ENCODE data around the gene TM4SF5.

TM4SF5 gene

DNA sequence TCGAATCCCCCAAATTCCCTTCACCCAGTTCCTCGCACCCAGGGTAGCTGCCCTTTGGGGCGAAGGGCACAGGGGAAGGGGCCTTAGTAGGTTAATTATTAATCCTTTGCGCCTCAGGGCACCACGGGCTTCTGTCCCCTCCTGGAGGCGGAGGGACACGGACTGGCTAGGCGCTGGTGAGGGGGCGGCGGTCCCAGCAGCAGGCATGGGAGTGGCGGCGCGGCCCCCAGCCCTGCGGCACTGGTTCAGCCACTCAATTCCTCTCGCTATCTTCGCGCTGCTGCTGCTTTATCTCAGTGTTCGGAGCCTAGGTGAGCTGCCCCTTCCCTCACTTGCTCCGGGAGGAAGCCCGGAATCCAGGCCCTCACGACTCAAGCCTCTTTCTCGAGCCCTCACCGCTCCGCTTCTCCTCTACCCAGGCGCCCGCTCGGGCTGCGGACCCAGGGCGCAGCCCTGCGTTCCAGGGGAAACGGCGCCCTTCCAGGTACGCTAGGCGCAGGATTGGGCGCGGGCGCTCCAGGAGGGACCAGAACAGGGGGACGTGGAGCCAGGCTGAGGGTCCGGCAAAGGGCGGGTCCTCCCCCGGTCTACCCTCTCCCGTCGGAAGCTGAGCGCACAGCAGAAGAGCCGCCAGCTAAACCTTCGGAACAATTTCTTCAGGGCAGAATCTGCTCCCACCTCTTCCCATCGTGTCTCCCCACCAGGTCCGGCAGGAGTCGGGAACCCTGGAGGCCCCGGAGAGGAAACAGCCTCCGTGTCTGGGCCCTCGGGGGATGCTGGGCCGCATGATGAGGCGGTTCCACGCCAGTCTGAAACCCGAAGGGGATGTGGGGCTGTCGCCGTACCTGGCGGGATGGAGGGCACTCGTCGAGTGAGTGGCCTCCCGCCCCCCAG, 17.4 kb downstream of the TM4SF5 start, which contains the start of gene GLTPD2:
GLTPD2 (plus strand) TSS at position 158 of the 894 bp plus-strand sequence; CDS start at position 206, 48 bp downstream.
- no peaks in the 10 kb centered on the region for H3K9me3 Mint-ChIP-seq
- peaks cover 51% of the 10 kb centered on the region for H3K27me3 Mint-ChIP-seq
- peaks cover 13% of the 10 kb centered on the region for H3K36me3 Mint-ChIP-seq (ENCODE audit: low read depth)
- peaks cover 58% of the 10 kb centered on the region for H3K4me1 Mint-ChIP-seq (ENCODE audit: low read depth)
- intact Hi-C loops (cut with micrococcal nuclease) = loop anchor here (5.0 kb wide), 1 partner anchor 57 kb away; the partner anchor contains the start of gene MED11
- peak within 1 kb of the TSS; percentile 94 for H3K27ac Mint-ChIP-seq
- H3K4me3 Mint-ChIP-seq = peak within 1 kb of the TSS; percentile 84

DNA sequence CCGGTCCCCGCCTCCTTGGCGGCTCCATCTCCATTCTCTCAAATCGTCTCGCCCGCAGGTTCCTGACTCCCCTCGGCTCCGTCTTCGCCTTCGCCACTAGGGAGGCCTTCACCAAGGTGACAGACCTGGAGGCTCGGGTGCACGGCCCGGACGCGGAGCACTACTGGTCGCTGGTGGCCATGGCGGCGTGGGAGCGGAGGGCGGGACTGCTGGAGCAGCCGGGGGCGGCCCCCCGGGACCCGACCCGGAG, 17.9 kb downstream of the TM4SF5 start:
- Mint-ChIP-seq H3K27ac (peak overlapping the region; percentile 94), H3K36me3 (ENCODE audit: low read depth) (peaks cover 13% of the 10 kb centered on the region), H3K4me1 (ENCODE audit: low read depth) (peaks cover 58% of the 10 kb centered on the region), H3K27me3 (peaks cover 47% of the 10 kb centered on the region), H3K4me3 (peak overlapping the region; percentile 84), H3K9me3 (no peaks in the 10 kb centered on the region)
- intact Hi-C loops (cut with micrococcal nuclease) = loop anchor here (5.0 kb wide), 1 partner anchor 57 kb away; the partner anchor contains the start of gene MED11

DNA sequence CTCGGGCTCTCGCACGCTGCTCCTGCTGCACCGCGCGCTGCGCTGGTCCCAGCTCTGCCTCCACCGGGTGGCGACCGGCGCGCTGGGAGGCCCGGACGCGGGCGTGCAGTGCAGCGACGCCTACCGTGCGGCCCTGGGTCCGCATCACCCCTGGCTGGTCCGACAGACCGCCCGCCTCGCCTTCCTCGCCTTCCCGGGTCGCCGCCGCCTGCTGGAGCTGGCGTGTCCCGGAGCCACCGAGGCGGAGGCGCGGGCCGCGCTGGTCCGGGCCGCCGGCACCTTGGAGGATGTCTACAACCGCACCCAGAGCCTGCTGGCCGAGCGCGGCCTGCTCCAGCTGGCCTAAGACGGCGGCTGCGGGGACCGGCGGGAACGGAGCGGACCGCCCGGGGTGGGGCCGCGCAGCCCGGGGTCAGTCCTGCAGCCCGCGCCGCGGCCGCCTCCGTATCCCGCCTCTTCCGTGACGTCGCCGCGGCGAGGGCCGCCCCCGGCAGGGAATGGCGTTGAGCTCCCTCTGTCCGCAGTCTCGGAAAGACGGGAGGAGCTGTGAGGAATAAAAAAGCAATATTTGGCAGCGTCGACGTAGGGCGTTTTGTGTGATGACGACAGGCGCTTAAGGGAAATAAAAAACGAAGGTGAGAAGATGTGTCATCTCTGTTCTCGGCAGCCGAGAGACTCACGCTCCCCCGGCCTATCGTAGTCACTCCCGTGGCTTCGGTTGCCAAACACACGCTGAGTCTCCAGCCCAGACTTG, 18.4 kb downstream of the TM4SF5 start:
- no peaks in the 10 kb centered on the region for H3K9me3 Mint-ChIP-seq
- peaks cover 42% of the 10 kb centered on the region for H3K27me3 Mint-ChIP-seq
- peak overlapping the region; percentile 94 for H3K27ac Mint-ChIP-seq
- H3K4me1 Mint-ChIP-seq (ENCODE audit: low read depth) = peaks cover 57% of the 10 kb centered on the region
- H3K4me3 Mint-ChIP-seq = peak overlapping the region; percentile 84
- H3K36me3 Mint-ChIP-seq (ENCODE audit: low read depth) = peaks cover 13% of the 10 kb centered on the region
- intact Hi-C loops (cut with micrococcal nuclease) = loop anchor here (2.0 to 5.0 kb wide), 2 partner anchors 58 to 99 kb away; partner anchors contain the start of gene MED11

DNA sequence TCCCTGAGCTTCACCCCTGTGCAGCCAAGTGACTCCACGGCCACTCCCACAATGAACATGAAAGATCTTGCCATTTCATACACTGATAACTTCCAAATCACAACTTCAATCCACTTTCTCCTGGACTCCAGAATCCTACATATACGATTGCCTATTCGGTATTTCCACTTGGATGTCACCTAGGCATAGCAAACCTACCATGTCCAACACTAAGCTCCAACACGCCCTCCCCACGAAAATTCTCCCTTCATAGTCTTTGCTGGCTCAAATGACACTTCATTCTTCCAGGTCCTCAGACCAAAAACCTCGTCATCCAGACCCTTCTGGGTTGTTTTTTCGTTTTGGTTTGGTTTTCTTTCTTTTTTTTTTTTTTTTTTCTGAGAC, 19.0 kb downstream of the TM4SF5 start:
- peaks cover 36% of the 10 kb centered on the region for H3K27me3 Mint-ChIP-seq
- no peaks in the 10 kb centered on the region for H3K9me3 Mint-ChIP-seq
- peak overlapping the region; percentile 94 for H3K27ac Mint-ChIP-seq
- H3K36me3 Mint-ChIP-seq (ENCODE audit: low read depth) = peaks cover 13% of the 10 kb centered on the region
- intact Hi-C loops (cut with micrococcal nuclease) = loop anchor here (2.0 kb wide), 1 partner anchor 98 kb away; no protein-coding TSS in a partner anchor
- peaks cover 52% of the 10 kb centered on the region for H3K4me1 Mint-ChIP-seq (ENCODE audit: low read depth)
- peak overlapping the region; percentile 84 for H3K4me3 Mint-ChIP-seq

DNA sequence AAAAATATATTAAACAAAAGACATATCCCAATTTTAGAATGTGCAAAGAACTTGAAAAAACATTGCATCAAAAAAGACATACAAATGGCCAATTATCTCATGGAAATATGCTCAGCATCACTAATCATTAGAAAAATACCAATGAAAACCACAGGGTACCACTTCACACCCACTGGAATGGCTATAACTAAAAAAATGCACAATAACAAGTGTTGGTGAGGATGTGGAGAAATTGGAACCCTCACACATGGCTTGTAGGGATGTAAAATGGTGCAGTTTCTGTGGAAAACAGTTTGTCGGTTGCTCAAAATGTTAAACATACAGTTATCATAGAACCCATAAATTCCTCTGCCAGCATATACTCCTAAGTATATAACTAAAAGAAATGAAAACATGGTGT, 23.5 kb downstream of the TM4SF5 start:
- Mint-ChIP-seq H3K9me3 (no peaks in the 10 kb centered on the region), H3K4me1 (ENCODE audit: low read depth) (peaks cover 23% of the 10 kb centered on the region), H3K4me3 (no peak overlapping the region), H3K36me3 (ENCODE audit: low read depth) (peaks cover 33% of the 10 kb centered on the region), H3K27me3 (peaks cover 17% of the 10 kb centered on the region), H3K27ac (peak overlapping the region; percentile 95)
- intact Hi-C loops (cut with micrococcal nuclease) = no loop called here

DNA sequence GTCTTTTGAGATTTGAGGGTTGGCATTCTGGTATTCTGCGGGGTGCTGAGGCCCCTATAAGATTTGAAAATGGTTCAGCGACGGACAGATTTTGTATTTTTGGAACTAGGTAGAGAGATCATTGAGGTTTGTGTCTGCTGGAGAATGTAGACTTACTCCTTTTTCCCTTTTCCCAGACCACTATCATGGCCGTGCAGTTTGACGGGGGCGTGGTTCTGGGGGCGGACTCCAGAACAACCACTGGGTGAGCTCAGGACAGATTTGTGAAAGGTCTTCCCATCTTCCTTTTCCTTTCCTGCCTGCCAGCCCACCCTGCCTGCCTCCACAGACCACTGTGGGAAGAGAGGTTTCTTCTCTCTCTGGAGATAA, 24.9 kb downstream of the TM4SF5 start:
- H3K36me3 Mint-ChIP-seq (ENCODE audit: low read depth) = peaks cover 39% of the 10 kb centered on the region
- H3K4me1 Mint-ChIP-seq (ENCODE audit: low read depth) = peaks cover 12% of the 10 kb centered on the region
- peak overlapping the region; percentile 95 for H3K27ac Mint-ChIP-seq
- intact Hi-C loops (cut with micrococcal nuclease) = loop anchor here (2.0 kb wide), 1 partner anchor 86 kb away; the partner anchor contains the start of gene ARRB2
- peaks cover 17% of the 10 kb centered on the region for H3K27me3 Mint-ChIP-seq
- peak overlapping the region; percentile 100 for H3K4me3 Mint-ChIP-seq
- no peaks in the 10 kb centered on the region for H3K9me3 Mint-ChIP-seq

DNA sequence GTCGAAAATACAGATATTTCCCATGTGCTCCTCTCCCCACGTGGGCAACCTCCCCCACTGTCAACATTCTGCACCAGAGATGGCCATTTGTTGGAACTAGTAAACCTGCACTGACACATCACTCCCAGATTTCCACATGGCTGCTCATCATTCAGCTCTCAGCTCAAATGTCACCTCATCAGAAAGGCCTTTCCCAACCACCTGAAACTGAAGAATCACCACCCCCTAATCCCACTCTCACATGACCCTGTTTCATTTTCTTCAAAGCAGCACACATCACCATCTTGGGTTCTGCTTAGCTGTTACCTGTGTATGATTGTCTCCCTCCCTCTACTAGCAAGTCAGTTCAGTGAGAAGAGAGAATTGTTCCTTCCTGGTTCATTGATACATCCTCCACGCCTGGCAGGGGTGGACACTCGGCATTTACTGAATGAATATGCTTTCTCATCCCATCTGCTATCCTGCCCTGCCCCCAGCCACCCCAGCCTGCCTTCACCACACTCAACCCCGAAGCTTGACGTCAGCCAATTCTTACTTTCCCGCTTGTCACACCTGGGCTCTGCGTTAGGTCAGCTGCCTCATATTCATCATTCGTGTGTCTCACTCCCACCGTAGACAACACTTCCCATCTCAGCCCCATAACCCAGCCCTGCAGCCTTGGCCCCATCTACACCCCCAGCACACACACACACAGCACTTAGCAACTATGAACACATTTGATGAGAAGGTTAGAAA, 28.9 kb downstream of the TM4SF5 start:
- intact Hi-C loops (cut with micrococcal nuclease) = no loop called here
- Mint-ChIP-seq H3K27ac (no peak overlapping the region), H3K36me3 (ENCODE audit: low read depth) (peaks cover 39% of the 10 kb centered on the region), H3K9me3 (no peaks in the 10 kb centered on the region), H3K4me3 (no peak overlapping the region), H3K27me3 (peaks cover 24% of the 10 kb centered on the region), H3K4me1 (ENCODE audit: low read depth) (peaks cover 12% of the 10 kb centered on the region)

DNA sequence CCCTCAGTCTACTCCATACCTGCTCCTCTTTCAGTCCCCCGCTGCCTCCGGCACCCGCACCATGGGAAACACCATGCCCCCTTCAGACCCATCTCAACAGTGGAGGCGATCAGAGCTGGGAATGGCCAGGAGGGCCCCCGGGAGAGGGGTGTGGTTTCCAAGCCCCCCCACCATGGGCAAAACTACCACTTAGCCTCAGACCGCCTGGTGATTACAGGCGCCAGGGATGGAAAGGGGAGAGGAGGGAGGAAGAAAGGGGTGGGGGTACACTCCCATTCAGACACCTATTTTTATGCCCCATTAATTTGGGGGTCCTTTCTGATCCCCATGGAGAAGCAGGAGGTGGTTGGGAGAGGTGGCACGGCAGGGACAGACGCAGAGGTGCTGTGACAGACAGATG, 30.5 kb downstream of the TM4SF5 start, which contains the start of gene C17orf114:
C17orf114 (minus strand) TSS at position 101 of the 400 bp plus-strand sequence.
- Mint-ChIP-seq H3K4me3 (no peak within 1 kb of the TSS), H3K27me3 (peaks cover 25% of the 10 kb centered on the region), H3K36me3 (ENCODE audit: low read depth) (peaks cover 25% of the 10 kb centered on the region), H3K9me3 (no peaks in the 10 kb centered on the region), H3K4me1 (ENCODE audit: low read depth) (no peaks in the 10 kb centered on the region), H3K27ac (no peak within 1 kb of the TSS)
- intact Hi-C loops (cut with micrococcal nuclease) = no loop called here

DNA sequence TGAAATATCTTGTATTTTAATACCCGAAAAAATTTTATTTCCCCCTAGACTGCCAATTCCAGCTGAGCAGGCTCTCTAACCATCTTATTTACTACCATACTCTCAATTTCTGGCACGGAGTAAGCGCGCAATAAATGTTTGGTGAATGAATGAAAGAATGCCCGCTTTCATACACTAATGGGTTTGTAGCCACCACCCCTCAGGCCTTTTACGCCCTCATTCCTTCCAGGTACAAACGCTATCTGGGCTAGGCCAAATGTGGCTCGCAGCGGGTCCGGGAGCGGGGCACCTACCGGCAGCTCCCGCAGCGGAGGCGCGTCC, 34.7 kb downstream of the TM4SF5 start:
- intact Hi-C loops (cut with micrococcal nuclease) = no loop called here
- no peak overlapping the region for H3K27ac Mint-ChIP-seq
- H3K27me3 Mint-ChIP-seq = peaks cover 37% of the 10 kb centered on the region
- H3K4me1 Mint-ChIP-seq (ENCODE audit: low read depth) = peaks cover 35% of the 10 kb centered on the region
- no peaks in the 10 kb centered on the region for H3K9me3 Mint-ChIP-seq
- peaks cover 43% of the 10 kb centered on the region for H3K36me3 Mint-ChIP-seq (ENCODE audit: low read depth)
- H3K4me3 Mint-ChIP-seq = peak overlapping the region; percentile 67

DNA sequence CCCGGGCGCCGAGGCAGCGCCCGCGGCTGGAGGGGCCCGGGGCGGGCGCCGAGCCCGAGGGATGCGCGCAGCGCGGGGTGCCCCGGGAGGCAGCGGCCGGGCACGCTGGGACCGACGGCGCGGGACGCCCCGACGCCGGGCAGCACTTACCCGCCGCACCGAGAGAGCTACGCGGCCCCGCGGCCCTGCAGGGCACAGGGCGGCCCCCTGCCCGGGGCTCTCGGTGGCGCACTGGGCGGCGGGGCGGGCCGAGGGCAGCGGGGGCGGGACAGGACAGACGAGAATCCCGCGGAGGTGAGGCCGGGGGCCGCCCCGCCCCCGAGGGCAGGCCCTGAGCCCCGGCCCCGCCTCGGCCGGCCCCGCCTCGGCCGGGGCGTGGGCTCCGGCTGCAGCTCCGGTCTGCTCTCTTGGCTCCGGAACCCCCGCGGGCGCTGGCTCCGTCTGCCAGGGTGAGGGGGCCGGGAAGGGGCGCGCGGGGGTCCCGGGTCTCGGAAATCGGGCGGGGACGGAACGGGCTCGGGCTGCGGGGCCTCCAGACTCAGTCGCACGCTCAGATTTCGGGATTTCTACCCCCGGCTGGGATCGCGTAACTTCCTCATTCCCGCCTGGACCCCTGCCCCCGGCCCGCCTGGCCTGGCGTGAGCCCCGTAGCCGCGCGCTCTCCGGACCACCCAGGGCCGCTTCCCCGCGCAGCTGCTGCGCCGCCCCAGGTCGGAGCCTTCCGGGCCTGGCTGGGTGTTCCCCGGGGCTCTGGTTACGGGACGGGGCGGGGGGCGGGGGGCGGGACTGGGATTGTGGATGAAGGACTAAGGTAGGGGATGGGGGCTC, 35.3 kb downstream of the TM4SF5 start, which contains the start of gene PLD2:
PLD2 (plus strand) TSS at position 376 of the 828 bp plus-strand sequence. CDS start 621 bp downstream, outside the sequence.
- H3K27ac Mint-ChIP-seq = peak within 1 kb of the TSS; percentile 72
- H3K27me3 Mint-ChIP-seq = peaks cover 37% of the 10 kb centered on the region
- H3K36me3 Mint-ChIP-seq (ENCODE audit: low read depth) = peaks cover 46% of the 10 kb centered on the region
- peaks cover 35% of the 10 kb centered on the region for H3K4me1 Mint-ChIP-seq (ENCODE audit: low read depth)
- H3K4me3 Mint-ChIP-seq = peak within 1 kb of the TSS; percentile 87
- intact Hi-C loops (cut with micrococcal nuclease) = no loop called here
- H3K9me3 Mint-ChIP-seq = no peaks in the 10 kb centered on the region

DNA sequence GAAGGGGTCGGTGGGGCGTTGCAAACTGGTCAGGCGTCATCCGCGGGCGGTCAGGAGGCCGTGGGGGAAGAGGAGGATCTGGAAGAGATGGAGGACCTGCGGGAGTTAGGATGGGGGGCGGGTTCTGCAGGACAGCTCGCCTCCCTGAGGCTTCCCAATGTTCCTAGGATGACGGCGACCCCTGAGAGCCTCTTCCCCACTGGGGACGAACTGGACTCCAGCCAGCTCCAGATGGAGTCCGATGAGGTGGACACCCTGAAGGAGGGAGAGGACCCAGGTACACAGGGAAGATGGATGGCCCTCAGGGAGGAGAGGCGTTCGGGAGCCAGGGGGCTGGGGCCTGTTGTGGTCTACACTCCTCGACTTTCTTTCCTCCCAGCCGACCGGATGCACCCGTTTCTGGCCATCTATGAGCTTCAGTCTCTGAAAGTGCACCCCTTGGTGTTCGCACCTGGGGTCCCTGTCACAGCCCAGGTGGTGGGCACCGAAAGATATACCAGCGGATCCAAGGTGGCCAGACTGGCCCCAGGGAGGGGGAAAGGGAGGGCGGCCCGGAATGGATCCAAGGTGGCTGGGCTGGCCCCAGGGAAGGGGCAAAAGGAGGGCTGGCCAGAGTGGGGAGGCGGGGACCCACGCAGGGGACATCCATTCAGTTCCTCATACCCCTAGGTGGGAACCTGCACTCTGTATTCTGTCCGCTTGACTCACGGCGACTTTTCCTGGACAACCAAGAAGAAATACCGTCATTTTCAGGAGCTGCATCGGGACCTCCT, 36.1 kb downstream of the TM4SF5 start:
- H3K27ac Mint-ChIP-seq = peak overlapping the region; percentile 72
- H3K36me3 Mint-ChIP-seq (ENCODE audit: low read depth) = peaks cover 51% of the 10 kb centered on the region
- peak overlapping the region; percentile 87 for H3K4me3 Mint-ChIP-seq
- peaks cover 34% of the 10 kb centered on the region for H3K27me3 Mint-ChIP-seq
- no peaks in the 10 kb centered on the region for H3K9me3 Mint-ChIP-seq
- intact Hi-C loops (cut with micrococcal nuclease) = no loop called here
- H3K4me1 Mint-ChIP-seq (ENCODE audit: low read depth) = peaks cover 39% of the 10 kb centered on the region

DNA sequence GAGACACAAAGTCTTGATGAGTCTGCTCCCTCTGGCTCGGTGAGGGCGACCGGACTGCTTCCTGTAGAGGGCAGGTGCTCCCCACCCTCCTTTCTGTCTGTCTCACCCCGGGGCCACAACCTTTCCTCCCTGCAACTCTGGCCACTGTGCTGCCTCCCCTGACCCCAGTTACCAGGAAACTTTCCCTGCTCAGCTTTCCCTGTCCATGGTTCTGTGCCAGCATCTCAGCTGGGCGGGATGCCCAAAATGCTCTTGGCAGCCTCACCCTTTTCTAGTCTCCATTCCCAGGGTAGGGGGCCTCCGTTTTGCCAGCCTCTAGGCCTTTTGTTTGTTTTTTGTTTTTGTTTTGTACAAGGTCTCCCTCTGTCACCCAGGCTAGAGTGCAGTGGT, 36.7 kb downstream of the TM4SF5 start:
- H3K27ac Mint-ChIP-seq = no peak overlapping the region
- peaks cover 33% of the 10 kb centered on the region for H3K27me3 Mint-ChIP-seq
- intact Hi-C loops (cut with micrococcal nuclease) = no loop called here
- H3K9me3 Mint-ChIP-seq = no peaks in the 10 kb centered on the region
- peak overlapping the region; percentile 87 for H3K4me3 Mint-ChIP-seq
- peaks cover 39% of the 10 kb centered on the region for H3K4me1 Mint-ChIP-seq (ENCODE audit: low read depth)
- H3K36me3 Mint-ChIP-seq (ENCODE audit: low read depth) = peaks cover 54% of the 10 kb centered on the region

Measured in dendritic cell treated with granulocyte-macrophage colony-stimulating factor and Interleukin-4, amounts not matched to agents 40 ng/mL and 50 ng/mL, for 4 days (primary cell).